Cardiac muscle cell (in vitro differentiated cells and primary cell): Measurements from ENCODE around the gene CLIP2. TPM values are rescaled to one million over a fixed set of nuclear protein-coding genes. Genes with fewer than 3 reads are reported as not detected.
"Not testable (repeated sequence)": the region's sequence is repeated elsewhere in the genome, so short reads cannot be mapped to it uniquely, and the experiment has no call there.

Source experiments
- DNase-seq, 2 donors: peaks; one replicate each; pipeline versions ENCODE4 v3.0.0 to v3.0.0-alpha.2; 2010 to 2017; ENCODE audit warnings: low read depth in 1 of 2, low spot score in 1 of 2
- H3K27ac ChIP-seq: fragments of 200-600 bp; sonication (generic); 2 replicates; pipeline ENCODE4 v1.5.1; 2016
- H3K27me3 ChIP-seq: fragments of 200-600 bp; sonication (generic); 2 replicates; pipeline ENCODE4 v1.6.0; 2016; ENCODE audit warnings: control low read depth
- H3K36me3 ChIP-seq: fragments of 200-600 bp; sonication (generic); 2 replicates; pipeline ENCODE4 v1.5.1; 2016; ENCODE audit warnings: control low read depth
- H3K4me1 ChIP-seq: fragments of 200-600 bp; sonication (generic); 2 replicates; pipeline ENCODE4 v1.8.1; 2017; ENCODE audit warnings: low read depth, mild to moderate bottlenecking, mixed run types
- H3K4me3 ChIP-seq: fragments of 200-600 bp; sonication (generic); 2 replicates; pipeline ENCODE4 v1.5.1; 2016; ENCODE audit warnings: mild to moderate bottlenecking
- H3K9me3 ChIP-seq: fragments of 200-600 bp; sonication (generic); 2 replicates; pipeline ENCODE4 v1.5.1; 2017; ENCODE audit warnings: low read depth, mild to moderate bottlenecking, control low read depth
- polyA plus RNA-seq: library from polyadenylated mRNA; unstranded; fragments of >200 nt; fragmentation: Nextera tagmentation; extraction: Ambion mirVana; gene quantifications from 2 replicates; pipeline ENCODE4 v1.2.1, GENCODE V29; 2016
- total RNA-seq: library from RNA; depleted of rRNA; stranded (reverse); fragments of >200 nt; gene quantifications from 2 replicates; pipeline ENCODE4 v1.2.3, GENCODE V29; 2016
- TF ChIP-seq, protein P1 (sequence below): IDR thresholded peaks from 2 replicates; pipeline ENCODE4 v1.5.1; 2012; ENCODE audit warnings: low read depth, mild to moderate bottlenecking, low read length

CLIP2 gene
- total and polyA plus RNA-seq, 2 experiments from 2014 or later = 11.1 to 20.0 TPM

DNA sequence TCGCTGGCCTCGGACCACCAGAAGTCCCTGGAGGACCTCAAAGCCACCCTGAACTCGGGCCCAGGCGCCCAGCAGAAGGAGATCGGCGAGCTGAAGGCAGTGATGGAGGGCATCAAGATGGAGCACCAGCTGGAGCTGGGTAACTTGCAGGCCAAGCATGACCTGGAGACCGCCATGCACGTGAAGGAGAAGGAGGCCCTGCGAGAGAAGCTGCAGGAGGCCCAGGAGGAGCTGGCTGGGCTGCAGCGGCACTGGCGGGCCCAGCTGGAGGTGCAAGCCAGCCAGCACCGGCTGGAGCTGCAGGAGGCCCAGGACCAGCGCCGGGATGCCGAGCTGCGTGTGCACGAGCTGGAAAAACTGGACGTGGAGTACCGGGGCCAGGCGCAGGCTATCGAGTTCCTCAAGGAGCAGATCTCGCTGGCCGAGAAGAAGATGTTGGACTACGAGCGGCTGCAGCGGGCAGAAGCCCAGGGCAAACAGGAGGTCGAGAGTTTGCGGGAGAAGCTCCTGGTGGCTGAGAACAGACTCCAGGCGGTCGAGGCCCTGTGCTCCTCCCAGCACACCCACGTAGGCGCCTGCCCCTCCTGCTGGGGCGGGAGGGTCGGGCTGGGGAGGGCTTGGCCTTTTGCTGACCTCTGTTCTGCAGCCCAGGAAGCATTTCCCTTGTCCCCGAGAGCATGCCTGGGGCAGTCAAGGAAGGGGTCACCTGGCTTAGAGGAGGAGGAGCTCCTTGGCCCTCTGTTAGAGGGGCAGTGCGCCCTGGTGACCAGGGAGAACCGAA lies 87.2 kb downstream of the CLIP2 start:
- H3K4me3 ChIP-seq = no peak overlapping the region
- H3K4me1 ChIP-seq = peaks cover 9% of the 10 kb centered on the region
- no peaks in the 10 kb centered on the region for H3K9me3 ChIP-seq
- H3K27ac ChIP-seq = no peak overlapping the region
- TF ChIP-seq, protein P1, sequence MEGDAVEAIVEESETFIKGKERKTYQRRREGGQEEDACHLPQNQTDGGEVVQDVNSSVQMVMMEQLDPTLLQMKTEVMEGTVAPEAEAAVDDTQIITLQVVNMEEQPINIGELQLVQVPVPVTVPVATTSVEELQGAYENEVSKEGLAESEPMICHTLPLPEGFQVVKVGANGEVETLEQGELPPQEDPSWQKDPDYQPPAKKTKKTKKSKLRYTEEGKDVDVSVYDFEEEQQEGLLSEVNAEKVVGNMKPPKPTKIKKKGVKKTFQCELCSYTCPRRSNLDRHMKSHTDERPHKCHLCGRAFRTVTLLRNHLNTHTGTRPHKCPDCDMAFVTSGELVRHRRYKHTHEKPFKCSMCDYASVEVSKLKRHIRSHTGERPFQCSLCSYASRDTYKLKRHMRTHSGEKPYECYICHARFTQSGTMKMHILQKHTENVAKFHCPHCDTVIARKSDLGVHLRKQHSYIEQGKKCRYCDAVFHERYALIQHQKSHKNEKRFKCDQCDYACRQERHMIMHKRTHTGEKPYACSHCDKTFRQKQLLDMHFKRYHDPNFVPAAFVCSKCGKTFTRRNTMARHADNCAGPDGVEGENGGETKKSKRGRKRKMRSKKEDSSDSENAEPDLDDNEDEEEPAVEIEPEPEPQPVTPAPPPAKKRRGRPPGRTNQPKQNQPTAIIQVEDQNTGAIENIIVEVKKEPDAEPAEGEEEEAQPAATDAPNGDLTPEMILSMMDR = no peak
- H3K27me3 ChIP-seq = no peaks in the 10 kb centered on the region
- no peak for DNase-seq
- no peaks in the 10 kb centered on the region for H3K36me3 ChIP-seq

DNA sequence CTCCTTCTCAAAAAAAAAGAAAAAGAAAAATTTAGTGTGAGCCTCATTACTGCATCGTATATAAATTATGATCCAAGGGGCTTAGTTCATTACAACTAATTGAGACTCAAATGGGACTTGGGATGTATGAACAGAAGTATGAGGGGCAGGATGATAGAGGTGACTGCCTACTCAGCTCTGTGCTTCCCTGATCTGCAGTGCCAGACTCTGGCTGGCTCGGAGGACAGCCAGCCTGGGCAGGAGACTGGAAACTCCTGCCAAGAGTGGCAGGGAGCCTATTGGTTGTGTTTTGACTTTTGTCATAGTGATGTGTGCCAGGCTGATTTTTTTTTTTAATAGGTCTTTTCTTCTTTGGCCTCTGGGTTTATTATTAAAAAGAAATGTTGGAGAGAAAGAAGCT lies 90.7 kb downstream of the CLIP2 start:
- DNase-seq = no peak
- Histone ChIP-seq H3K36me3 (no peaks in the 10 kb centered on the region), H3K27me3 (no peaks in the 10 kb centered on the region), H3K9me3 (no peaks in the 10 kb centered on the region), H3K4me3 (no peak overlapping the region), H3K27ac (no peak overlapping the region), H3K4me1 (no peaks in the 10 kb centered on the region)
- TF ChIP-seq, protein P1 = no peak

DNA sequence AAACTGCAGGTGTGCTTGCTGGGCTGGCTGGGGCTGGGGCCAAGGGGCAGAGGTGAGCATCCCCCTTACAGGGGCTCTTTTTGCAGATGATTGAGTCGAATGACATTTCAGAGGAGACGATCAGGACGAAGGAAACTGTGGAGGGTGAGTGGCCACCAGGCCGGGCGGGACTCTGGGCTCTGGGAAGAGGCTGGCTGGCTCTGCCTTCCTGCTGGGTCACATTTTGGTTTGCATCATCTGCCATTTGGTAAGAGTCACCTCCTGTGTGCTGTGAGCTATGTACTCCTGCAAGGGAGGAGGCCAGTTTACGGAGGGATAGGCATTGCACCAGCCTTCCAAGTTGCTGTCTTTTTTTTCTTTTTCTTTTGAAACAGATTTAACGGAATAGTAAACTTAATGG lies 91.5 kb downstream of the CLIP2 start:
- Histone ChIP-seq H3K4me1 (no peaks in the 10 kb centered on the region), H3K4me3 (no peak overlapping the region), H3K27me3 (no peaks in the 10 kb centered on the region), H3K27ac (no peak overlapping the region), H3K36me3 (no peaks in the 10 kb centered on the region), H3K9me3 (no peaks in the 10 kb centered on the region)
- TF ChIP-seq, protein P1 = no peak
- DNase-seq = no peak

DNA sequence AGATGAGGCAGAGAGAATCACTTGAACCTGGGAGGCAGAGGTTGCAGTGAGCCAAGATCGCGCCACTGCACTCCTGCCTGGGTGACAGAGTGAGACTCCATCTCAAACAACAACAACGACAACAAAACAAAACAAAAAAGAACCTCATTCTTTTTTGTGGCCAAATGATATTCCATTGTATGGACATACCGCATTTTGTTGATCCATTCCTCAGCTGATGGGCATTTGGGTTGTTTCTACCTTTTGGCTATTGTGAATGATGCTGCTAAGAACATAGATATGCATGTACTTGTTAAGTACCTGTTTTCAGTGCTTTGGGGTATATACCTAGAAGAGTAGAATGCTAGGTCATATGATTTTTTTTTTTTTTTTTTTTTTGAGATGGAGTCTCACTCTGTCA lies 94.9 kb downstream of the CLIP2 start:
- H3K36me3 ChIP-seq, H3K4me1 ChIP-seq, H3K27ac ChIP-seq, DNase-seq, H3K27me3 ChIP-seq, H3K4me3 ChIP-seq, H3K9me3 ChIP-seq: not testable (repeated sequence)

DNA sequence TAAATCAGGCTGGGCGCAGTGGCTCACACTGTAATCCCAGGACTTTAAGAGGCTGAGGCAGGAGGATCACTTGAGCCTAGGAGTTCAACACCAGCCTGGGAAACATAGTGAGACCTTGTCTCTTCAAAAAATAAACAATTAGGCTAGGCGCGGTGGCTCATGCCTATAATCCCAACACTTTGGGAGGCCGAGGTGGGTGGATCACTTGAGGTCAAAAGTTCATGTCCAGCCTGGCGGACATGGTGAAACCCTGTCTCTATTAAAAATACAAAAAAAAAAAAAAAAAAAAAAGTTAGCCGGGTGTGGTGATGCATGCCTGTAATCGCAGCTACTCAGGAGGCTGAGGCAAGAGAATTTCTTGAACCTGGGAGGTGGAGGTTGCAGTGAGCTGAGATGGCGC lies 95.6 kb downstream of the CLIP2 start:
- H3K27ac ChIP-seq = not testable (repeated sequence)

DNA sequence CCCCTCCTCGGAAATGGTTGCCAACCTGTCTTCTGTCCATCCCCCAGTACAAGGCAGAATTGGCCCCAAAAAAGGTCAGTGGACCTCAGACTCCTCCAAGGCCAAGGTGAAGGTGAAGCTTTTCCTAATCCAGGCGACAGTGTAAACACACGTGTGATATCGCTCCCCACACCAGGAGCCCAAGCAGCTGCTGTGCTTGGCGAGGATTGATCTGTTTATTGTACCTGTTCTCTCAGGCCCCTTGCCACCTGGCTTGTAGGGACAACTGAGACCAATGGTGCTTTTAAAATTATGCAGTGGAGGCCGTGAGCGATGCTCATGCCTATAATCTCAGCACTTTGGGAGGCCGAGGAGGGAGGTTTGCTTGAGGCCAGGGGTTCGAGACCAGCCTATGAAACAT lies 98.4 kb downstream of the CLIP2 start:
- H3K27me3 ChIP-seq = no peaks in the 10 kb centered on the region
- no peak for DNase-seq
- TF ChIP-seq, protein P1 = no peak
- H3K4me3 ChIP-seq = no peak overlapping the region
- no peaks in the 10 kb centered on the region for H3K9me3 ChIP-seq
- H3K4me1 ChIP-seq = no peaks in the 10 kb centered on the region
- H3K36me3 ChIP-seq = no peaks in the 10 kb centered on the region
- H3K27ac ChIP-seq = no peak overlapping the region

More for the DNA sequence above, 95.6 kb downstream of the CLIP2 start:
- H3K9me3 ChIP-seq, H3K36me3 ChIP-seq, DNase-seq, H3K4me1 ChIP-seq, H3K27me3 ChIP-seq, H3K4me3 ChIP-seq: not testable (repeated sequence)
